GM18907 (cell line): ENCODE measurements around the gene LOXHD1.

Source experiments
- ATAC-seq: cut with Tn5 transposase; IDR thresholded peaks from one replicate; pipeline ENCODE4 v1.9.1; 2021; ENCODE audit warnings: mild to moderate bottlenecking, moderate library complexity; ENCODE audit not compliant: unreplicated experiment

Gene LOXHD1

DNA sequence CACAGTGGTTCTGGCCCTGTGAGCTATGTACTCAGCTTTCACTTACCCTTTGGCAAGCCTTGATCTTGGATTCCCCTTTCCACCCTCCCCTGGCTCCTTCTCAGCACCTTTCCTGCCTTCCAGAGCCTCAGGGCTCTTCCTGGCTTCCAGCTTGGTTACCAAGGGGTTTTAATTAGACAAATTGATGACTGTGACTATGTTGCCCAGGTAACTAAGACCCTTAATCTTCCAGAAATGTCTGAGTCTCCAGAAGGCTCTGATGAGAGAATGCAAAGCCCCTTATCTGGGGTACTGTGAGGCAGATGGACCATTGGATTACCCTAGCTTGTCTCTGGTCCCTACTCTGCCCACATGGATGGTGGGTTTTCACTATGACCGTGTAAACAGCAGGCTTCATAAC is 174.2 kb downstream of the LOXHD1 start:
- ATAC-seq: no peak

DNA sequence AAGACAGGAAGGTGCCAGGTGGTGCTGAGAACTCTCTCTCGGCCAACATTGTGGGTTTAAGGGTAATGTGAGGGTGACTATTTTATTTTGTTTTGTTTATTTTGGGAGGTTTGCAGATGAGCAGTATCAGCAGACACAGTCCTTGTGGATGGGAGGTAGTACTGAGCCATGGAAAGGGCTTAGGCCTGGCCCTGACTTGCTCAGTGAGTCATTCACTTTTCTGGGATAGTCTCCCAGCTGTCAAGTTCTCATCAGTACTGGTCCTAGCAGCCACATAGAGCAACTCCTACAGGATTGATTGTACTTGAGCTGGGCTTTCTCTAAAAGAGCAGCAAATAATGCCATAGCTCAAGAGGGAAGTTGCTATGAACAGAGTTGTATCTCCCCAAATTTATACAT is 175.2 kb downstream of the LOXHD1 start:
- no peak for ATAC-seq

DNA sequence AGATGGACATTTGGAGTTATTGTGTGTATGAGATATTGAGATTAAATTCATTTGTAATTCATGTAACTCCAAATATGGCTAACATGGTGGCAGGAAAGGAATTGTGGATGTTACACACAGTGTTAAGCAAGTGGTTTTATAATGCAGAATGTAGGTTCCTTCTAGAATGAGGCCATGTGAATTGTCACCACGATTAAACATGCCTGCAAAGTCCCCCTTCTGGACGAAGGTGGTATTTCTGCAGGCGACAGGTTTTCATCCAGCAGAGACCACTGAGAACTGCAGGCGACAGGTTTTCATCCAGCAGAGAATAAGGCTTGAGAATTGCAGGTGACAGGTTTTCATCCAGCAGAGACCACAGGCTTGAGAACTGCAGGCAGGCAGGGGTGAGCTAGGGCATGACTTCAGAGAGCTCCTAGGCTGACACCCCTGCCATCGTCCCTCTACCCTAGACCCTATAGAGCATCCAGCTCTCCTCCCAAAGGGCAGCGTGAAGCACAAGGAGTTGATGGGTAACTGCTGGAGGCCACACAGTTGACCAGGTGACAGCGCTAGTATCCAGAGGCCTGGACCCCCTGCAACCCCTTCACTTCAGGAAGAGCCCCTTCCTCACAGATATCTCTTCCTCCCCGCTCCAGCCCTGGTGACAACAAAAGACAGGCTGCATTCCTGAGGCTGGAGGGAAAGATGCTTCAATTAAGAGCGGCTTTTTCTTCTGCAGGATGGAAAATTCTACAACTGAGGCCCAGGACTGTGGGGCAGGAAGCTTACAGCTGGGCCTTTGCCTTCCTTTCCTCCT is 175.8 kb downstream of the LOXHD1 start:
- no peak for ATAC-seq

DNA sequence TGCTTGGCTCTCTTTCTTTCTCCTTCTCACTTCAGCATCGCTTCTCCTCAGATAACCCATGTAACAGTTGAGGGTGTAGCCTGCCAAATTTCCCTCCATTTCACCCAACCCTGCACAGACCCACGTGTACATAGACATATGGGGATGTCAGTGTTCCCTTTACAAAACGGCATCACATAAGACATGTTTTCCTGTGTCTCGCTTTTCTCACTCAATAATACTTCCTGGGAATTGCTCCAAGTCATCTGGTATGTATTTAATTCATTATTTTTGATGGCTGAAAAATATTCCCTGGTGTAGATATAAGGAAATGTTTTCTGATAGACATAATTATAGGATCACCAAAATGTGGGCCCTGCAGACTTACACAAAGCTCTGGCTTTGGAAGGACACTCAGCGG is 176.8 kb downstream of the LOXHD1 start:
- no peak for ATAC-seq

DNA sequence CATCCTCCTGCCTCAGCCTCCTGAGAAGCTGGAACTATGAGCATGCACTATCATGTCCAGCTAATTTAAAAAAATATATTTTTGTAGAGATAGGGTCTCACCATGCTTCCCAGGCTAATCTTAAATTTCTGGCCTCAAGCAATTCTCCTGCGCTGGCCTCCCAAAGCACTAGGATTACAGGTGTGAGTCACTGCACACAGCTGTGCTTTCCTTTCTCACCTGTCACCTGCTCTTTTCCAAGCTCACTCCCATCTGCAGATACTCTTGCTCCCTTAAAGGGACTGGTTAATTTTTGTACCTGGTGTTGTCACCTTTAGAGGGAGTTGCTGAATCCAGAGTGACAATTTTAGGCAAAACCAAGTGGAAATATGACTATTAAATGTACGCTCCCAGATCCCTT is 178.2 kb downstream of the LOXHD1 start:
- no peak for ATAC-seq

DNA sequence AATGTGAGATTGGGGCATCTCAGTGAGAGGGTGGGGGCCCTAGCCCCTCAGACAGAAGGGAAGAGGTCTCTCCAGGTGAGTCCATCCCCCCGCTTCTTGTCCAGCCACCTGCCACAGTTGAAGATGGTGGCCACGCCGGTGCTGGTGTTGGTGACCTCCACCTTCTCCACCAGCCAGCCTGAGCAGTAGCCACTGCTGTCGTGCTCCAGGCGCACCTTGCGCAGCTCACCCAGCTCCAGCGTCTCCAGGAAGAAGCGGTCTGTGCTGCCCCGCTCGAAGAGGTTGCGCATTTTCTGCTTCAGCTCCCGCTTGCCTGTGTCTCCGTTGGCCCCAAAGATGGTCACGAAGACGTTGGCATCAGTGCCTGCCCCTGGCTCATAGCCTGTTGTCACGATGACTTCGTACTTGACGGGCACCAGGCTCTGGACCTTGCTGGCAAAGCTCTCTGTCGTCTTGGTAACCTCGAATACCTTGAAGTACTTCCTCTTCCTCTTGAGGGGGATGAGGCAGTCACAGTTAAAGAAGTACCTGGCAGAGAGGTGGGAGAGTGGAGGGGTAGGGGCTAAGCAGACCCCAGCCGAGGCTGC is 179.5 kb downstream of the LOXHD1 start:
- ATAC-seq: no peak

DNA sequence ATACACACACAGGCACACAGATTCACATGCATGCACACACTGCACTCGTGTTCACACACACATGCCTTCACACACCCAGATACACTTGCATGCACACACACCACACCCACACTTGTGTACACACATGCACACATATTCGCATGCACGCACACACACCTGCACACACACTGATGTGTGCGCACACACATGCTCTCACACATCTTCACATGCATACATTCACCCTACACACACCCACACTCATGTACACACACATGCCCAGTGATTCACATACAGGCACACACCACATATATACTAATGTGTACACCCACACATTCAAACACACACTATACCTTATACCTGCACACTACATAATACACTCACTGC is 181.6 kb downstream of the LOXHD1 start:
- no peak for ATAC-seq

DNA sequence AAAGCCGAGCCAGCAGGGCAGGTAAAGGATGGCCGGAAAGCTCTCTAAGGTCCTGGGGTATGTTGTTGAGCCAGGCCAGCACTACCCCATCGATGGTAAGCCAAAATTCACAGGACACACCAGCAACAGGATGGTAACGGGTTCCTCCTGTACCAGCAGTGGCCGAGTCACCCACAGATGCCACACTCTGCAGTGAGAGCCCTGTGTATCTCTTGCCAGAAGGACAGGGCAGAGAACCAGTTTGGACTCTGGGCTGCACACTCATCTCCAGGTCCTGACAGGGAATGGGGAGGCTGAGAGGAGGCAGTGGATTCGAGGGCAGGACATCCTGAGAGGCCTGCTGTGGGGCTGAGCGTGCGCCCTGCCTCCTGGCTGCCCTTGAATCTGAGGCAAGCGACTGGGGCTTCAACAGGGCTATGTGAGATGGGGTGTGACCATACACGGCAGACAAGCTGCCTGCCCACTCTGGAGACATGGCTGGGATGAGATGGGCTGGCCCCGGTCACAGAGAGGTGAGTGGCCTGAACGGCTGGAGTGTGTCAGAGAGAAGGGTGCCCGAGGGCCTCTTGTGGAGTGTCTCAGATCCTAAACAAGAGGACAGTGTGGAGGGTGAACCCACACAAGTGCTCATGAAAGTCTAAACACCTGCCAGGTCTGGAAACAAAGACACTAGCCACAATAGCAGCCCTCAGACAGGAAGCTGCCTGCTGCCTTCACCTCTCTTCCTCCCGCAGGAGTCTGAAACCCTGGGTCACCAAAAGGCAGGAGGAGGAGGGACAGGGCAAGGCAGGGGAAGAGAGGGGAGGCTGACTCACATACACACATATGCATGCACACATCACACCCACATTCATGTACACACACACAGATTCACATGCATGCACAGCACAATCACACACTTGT is 182.3 kb downstream of the LOXHD1 start:
- no peak for ATAC-seq

DNA sequence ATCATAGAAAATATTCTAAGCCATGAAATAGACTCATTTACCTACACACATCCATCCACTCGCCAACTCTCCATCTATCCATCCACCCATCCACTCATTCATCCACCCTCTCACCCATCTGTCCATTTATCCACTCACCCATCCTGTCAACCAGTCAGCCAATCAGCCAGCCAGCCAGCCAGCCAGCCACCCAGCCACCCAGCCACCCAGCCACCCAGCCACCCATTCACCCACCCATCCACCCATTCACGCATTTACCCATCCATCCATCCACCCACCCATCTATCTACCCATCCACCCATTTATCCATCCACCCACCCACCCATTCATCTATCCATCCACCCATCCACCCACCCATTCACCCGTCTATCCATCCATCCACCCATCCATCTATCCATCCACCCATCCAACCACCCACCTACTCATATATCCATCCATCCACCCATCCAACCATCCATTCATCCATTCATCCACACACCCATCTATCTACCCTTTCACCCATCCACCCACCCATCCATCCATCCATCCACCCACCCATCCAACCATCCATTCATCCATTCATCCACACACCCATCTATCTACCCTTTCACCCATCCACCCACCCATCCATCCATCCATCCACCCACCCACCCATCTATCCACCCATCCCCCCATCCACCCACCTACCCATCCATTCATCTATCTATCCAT is 185.1 kb downstream of the LOXHD1 start:
- ATAC-seq: no peak

DNA sequence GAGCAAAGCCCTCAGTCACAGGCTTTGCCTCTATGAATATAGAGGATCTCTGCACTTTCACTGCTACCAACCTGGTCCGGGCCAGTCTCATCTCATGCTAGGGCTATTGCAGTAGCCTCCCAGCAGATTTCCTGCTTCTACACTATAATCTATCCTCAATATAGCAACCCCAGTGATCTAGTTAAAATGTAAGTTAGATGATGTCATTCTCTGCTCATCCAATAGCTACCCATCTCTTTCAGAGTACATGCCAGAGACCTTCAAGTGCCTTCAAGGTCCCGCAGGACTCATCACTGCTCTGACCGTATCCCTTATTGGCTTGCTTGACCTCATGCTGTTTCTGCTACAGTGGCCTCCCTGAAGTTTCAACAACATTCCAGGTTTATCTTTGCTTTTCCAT is 186.3 kb downstream of the LOXHD1 start:
- ATAC-seq: no peak

DNA sequence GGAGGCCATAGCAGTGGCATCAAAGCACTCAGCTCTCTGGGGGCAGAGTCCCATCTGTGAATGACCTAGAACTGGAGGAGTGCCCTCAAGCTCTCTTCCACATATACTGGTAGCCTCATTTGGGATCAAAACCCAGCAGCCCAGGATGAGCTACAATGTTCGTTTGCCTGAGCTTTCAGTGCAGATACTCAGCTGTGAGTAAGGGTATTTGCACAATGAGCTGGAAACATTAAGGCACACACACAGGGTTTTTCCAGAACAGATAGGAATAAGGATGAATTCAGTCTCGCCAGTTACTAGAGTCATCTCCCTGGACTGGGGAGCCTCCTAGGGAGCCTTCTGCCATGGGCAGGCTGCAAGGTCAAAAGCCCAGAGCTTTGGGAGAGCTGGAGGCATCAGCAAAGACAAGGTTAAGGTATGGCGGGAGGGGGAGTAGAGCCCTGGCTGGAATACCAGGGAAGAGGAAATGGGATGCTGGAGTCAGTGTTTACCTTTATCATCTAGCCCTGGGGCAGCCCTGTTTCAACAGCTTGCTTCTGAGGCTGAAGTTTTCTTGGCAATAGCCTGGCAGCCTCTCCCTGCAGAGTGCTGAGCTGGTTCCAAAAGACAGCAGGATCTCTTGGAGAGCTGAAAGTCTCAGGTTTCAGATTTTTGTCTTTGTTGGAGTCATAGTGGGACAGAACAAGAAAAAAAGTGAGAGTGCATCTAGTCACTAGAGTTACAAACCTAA is 187.7 kb downstream of the LOXHD1 start:
- no peak for ATAC-seq

DNA sequence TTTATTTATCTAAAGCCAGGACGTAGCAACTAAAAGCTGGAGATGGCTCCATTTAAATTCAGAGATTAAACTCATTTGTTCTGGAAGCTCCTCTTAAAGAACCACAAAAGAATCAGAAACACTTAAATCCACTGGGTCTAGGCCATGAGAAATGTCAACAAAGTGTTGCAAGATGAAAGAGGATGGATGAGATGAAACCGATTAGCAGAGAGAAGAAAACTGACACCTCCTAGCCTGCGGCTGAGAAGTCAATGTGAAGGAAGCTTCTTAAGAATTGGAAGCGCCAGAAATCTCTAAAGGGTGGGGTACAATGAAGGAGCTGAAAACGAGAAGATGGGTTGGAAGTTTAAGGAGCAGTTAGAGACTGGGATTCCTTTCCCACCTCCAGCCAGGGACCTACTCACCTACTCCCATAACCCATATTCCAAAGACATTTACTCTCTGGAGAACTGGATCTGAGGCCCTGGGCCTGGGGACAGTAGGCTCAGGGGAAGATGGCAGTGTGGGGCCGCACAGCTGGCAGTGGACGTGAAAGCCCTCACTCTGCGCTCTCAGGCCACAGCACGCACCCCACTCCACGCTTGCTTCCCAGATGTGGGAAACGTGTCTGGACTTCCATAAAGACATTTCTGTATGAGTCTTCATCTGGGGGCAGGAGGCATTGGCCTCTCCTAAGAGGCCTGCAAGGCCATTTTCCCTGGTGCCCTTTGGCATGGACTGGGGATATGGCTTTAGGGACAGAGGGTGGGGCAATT is 188.4 kb downstream of the LOXHD1 start:
- no peak for ATAC-seq

DNA sequence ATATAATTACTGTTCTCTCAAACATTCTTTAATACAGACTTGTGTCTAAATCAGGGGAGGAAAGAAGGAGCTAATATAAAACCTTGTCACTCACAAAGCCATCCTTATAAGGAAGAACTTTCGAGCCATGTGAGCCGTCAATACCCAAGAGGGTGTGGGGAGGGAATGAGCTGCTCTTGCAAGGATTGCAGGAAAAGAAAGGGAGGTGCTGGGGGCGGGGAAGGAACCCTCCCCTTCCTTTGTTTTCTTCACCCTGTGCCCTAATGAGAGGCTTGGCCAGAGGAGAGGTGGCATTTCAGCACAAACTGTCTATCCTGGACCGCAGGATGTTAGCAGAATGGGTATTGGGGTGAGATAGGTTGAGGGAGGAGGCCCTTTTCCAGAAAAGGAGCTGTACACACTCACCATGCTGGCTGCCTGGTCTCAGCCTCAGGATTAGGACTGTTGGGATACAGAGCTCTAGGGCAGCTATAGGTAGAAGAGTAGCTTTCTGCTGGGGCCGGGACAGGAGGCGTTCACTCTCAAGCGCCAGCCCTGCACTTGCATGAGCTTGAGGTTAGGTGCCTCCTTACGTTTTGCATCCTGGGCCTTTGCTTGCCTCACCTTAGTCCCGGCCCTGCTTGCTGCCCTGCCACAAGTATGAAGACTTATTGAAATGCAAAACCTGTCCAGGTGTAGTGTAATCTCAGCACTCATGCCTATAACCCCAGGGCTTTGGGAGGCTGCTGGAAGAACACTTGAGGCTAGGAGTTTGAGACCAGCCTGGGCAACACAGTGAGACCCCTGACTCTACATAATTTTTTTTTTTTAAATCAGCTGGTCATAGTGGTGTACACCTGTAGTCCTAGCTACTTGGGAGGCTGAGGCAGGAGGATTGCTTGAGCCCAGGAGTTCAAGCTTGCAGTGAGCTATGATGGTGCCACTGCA is 190.5 kb downstream of the LOXHD1 start:
- ATAC-seq: no peak

DNA sequence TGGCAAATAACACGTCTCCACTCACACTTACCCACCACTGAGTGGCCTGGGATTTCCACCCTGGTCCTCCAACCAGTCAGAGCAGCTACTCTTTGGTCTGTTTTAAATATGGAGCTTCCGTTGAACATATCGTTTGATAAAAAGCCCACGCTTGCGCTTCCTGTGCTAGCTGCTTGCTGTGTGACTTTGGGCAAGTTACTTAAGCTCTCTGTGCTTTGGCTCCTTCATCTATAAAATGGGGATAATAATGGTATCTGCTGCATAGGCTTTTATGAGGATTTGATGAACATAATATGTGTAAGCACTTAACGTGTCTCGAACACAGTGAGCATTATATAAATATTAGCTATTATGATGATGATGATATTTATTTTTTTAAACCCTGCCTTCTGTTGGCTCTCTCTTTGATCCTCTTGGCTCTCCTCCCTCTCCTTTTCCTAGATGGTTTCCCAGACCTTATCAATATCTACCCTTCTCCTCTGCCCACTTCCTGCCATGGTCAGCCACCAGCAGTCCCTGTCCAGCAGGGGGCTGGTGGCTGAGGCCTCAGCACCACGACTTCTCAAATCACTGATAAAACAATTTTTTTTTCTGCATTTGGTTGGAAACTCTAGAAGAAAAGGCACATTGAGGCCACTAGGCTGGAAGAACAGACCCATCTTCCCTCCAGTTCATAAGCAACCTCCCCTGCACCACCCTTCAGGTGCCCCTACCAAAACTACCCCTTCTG is 191.9 kb downstream of the LOXHD1 start:
- ATAC-seq: no peak

DNA sequence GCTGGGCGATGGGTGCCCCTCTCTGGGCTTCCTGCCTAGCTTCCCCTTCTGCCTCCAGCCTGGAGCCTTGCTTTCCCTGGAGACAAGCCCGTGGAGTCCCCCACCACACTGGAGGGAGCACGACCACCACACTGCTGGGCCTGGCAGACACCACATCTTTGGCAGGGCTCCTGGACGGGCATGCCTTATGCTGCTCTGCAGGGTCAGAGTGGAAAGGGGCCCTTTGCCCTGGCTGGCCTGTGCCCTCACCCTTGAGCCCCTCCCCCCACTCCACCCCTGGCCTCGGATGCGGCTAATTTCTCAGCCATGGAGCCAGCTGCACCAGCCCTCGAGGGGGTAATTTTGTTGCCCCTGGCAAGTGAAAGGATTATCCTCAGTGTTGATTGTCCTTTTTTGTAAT is 194.5 kb downstream of the LOXHD1 start:
- ATAC-seq: no peak

DNA sequence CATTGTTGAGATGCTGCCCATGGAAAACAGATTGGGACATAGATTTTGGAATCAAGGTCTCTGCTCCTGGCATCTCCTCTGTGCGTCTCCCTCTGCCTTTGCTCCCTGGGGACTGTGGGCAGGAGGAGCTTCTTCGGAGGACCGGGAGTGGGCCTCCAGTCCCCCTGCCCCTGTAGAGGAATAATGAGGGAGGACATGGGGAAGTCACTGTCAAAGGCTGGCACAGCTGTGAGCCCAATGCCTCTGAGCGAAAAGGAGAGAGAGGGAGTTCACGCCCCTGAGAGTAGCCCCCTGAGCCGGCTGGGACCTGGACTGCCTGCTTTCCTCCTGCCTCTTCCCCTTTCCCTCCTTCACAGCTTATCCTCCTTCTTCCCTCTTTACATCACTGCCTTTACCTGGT is 195.0 kb downstream of the LOXHD1 start:
- ATAC-seq: no peak

DNA sequence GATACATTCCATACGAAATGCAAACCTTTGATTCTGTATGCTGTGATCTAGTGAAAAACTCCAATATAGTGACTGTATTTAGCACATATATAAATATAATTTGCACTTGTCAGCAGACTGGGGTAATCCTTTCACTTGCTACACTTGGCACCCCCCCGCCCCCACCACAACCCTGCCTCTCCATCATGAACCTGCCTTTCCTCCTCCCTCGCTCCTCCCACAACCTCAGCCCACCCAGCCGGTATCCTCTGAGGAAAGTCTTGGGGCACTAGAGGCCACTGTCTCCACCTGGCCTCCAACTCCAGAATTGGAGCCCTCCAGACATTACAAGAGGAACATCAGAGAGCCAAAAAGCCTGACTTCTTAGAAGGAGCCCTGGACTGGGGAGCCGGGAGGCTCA is 196.3 kb downstream of the LOXHD1 start:
- no peak for ATAC-seq

DNA sequence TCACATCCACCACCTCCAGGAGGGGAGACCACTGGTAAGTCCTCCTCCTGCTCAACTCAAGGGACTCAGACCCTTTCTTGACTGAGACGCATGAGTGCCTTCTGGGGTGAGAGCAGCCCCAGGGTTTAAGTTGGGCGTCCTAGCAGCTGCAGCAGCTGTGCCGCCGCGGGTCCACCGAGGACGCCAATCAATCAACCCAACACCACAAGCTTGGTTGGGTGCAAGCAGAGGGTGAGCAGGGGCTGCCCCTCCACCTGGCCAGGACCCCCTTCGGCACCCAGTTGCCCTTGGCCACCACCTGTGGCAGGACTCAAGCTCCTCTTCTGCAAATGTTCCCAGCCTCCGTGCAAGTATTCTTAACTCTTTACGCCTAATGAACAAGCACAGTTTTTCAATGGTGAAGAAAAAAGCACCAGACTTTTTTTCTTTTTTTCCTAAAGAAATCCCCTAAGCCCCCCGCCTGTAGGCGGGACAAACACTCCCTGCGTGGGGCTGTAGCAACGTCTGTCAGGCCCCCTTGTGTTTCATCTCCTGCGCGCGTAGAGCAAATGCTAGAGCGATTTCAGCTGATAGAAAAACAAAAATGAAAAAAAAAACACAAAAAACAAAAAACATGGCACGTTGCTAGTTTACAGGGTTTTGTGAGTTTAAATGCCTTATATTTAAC is 197.1 kb downstream of the LOXHD1 start:
- ATAC-seq: no peak
